GM23338 (cell line): Measurements from ENCODE around the gene ARHGAP32. TPM values are rescaled to one million over a fixed set of nuclear protein-coding genes. Genes with fewer than 3 reads are reported as not detected.
A peak's percentile ranks its signal among the peaks of the same experiment; 100 is the strongest.

ENCODE experiments used
- ATAC-seq: fragments of 200-7000 bp; cut with Tn5 transposase; 3 replicates; pipeline ENCODE4 v1.9.1; 2020
- DNase-seq: peaks from one replicate; pipeline ENCODE4 v3.0.0-alpha.2; 2015; ENCODE audit warnings: low spot score
- H2AFZ ChIP-seq: fragments of 200-600 bp; sonication (generic); 2 replicates; pipeline ENCODE4 v1.8.0; 2016; ENCODE audit warnings: antibody characterized with exemption, mild to moderate bottlenecking, moderate library complexity
- H3F3A ChIP-seq: fragments of 200-600 bp; sonication (generic); replicated peaks from 2 replicates; pipeline ENCODE4 v1.8.0; 2017; ENCODE audit warnings: antibody characterized with exemption, mixed run types, low read depth
- H3K27ac ChIP-seq: fragments of 200-600 bp; sonication (generic); 2 replicates; pipeline ENCODE4 v1.6.1; 2016; ENCODE audit warnings: low read depth
- H3K27me3 ChIP-seq: fragments of 200-600 bp; sonication (generic); 2 replicates; pipeline ENCODE4 v1.8.0; 2016; ENCODE audit warnings: mild to moderate bottlenecking, mixed run types, moderate library complexity; ENCODE audit not compliant: insufficient read depth
- H3K36me3 ChIP-seq: fragments of 200-600 bp; sonication (generic); 2 replicates; pipeline ENCODE4 v1.8.0; 2016; ENCODE audit warnings: mild to moderate bottlenecking; ENCODE audit not compliant: insufficient read depth
- H3K4me1 ChIP-seq: fragments of 200-600 bp; sonication (generic); 2 replicates; pipeline ENCODE4 v1.8.0; 2016; ENCODE audit warnings: mild to moderate bottlenecking, moderate library complexity; ENCODE audit not compliant: insufficient read depth
- H3K4me2 ChIP-seq: fragments of 200-600 bp; sonication (generic); 2 replicates; pipeline ENCODE4 v1.7.1; 2017; ENCODE audit warnings: mixed run types
- H3K4me3 ChIP-seq: fragments of 200-600 bp; sonication (generic); 2 replicates; pipeline ENCODE4 v1.6.1; 2016; ENCODE audit warnings: mixed run types
- H3K79me2 ChIP-seq: fragments of 200-600 bp; sonication (generic); replicated peaks from 2 replicates; pipeline ENCODE4 v1.8.0; 2017; ENCODE audit warnings: mild to moderate bottlenecking; ENCODE audit not compliant: insufficient read depth
- H3K9me2 ChIP-seq: fragments of 200-600 bp; sonication (generic); 2 replicates; pipeline ENCODE4 v1.8.0; 2017; ENCODE audit not compliant: insufficient read depth
- H4K20me1 ChIP-seq: fragments of 200-600 bp; sonication (generic); replicated peaks from 2 replicates; pipeline ENCODE4 v1.8.0; 2017; ENCODE audit warnings: mild to moderate bottlenecking; ENCODE audit not compliant: insufficient read depth
- H3K27ac Mint-ChIP-seq: 2 replicates; pipeline ENCODE4 v1.8.0; 2020; ENCODE audit warnings: inconsistent platforms, mild to moderate bottlenecking, moderate library complexity, mixed read lengths
- H3K27me3 Mint-ChIP-seq: 3 replicates; pipeline ENCODE4 v1.8.0; 2022; ENCODE audit warnings: low read depth, mild to moderate bottlenecking, moderate library complexity, mixed read lengths, inconsistent platforms; ENCODE audit not compliant: insufficient read depth, poor library complexity
- H3K36me3 Mint-ChIP-seq: 3 replicates; pipeline ENCODE4 v1.8.0; 2021; ENCODE audit warnings: low read depth, mild to moderate bottlenecking, inconsistent platforms, moderate library complexity, mixed read lengths
- H3K4me1 Mint-ChIP-seq: 3 replicates; pipeline ENCODE4 v1.8.0; 2020; ENCODE audit warnings: mild to moderate bottlenecking, inconsistent platforms, mixed read lengths
- H3K4me3 Mint-ChIP-seq: 3 replicates; pipeline ENCODE4 v1.8.0; 2021; ENCODE audit warnings: moderate library complexity, mild to moderate bottlenecking, inconsistent platforms, mixed read lengths
- H3K9me3 Mint-ChIP-seq: 3 replicates; pipeline ENCODE4 v1.8.0; 2020; ENCODE audit warnings: moderate library complexity, mild to moderate bottlenecking, inconsistent platforms, mixed read lengths
- EZH2phosphoT487 ChIP-seq: fragments of 200-600 bp; sonication (generic); IDR thresholded peaks from one replicate; pipeline ENCODE4 v1.8.1; 2018; ENCODE audit warnings: antibody characterized with exemption; ENCODE audit not compliant: unreplicated experiment
- JUNB ChIP-seq: IDR thresholded peaks from one replicate; pipeline ENCODE4 v1.6.1; 2016; ENCODE audit warnings: antibody characterized with exemption; ENCODE audit not compliant: unreplicated experiment
- POLR2AphosphoS5 ChIP-seq: IDR thresholded peaks from 2 replicates; pipeline ENCODE4 v1.6.1; 2016; ENCODE audit warnings: antibody characterized with exemption, low read depth
- REST ChIP-seq: IDR thresholded peaks from one replicate; pipeline ENCODE4 v1.6.1; 2018; ENCODE audit warnings: antibody characterized with exemption; ENCODE audit not compliant: unreplicated experiment
- STAT1 ChIP-seq: IDR thresholded peaks from one replicate; pipeline ENCODE4 v1.6.1; 2016; ENCODE audit warnings: antibody characterized with exemption; ENCODE audit not compliant: unreplicated experiment
- polyA plus RNA-seq: library from polyadenylated mRNA; unstranded; fragments of >200 nt; fragmentation: Nextera tagmentation; extraction: Ambion mirVana; gene quantifications from 2 replicates; pipeline ENCODE4 v1.2.1, GENCODE V29; 2016
- total RNA-seq: library from RNA; depleted of rRNA; stranded (reverse); fragments of >200 nt; shearing (Covaris generic); gene quantifications from 2 replicates; pipeline ENCODE4 v1.2.3, GENCODE V29; 2014

The ARHGAP32 gene
- total and polyA plus RNA-seq, 2 experiments from 2014 or later, result 3.9 to 17.2 TPM

GRCh38 chr11:129184581-129184980 is 7.5 kb downstream of the ARHGAP32 start:
- Histone ChIP-seq H3K36me3 (peaks cover 3% of the 10 kb centered on the region; the same call in 1 of the 2 replicates), H3F3A (no peaks in the 10 kb centered on the region), H2AFZ (no peak overlapping the region), H3K4me1 (peaks cover 25% of the 10 kb centered on the region), H3K79me2 (peaks cover 70% of the 10 kb centered on the region), H3K4me3 (no peak overlapping the region), H3K27me3 (no peaks in the 10 kb centered on the region), H3K27ac (no peak overlapping the region), H4K20me1 (no peaks in the 10 kb centered on the region), H3K4me2 (peak overlapping the region; percentile 53; the same call in 1 of the 2 replicates), H3K9me2 (no peaks in the 10 kb centered on the region)
- DNase-seq, result no peak
- no peak for TF ChIP-seq EZH2phosphoT487
- no peak for TF ChIP-seq POLR2AphosphoS5
- TF ChIP-seq REST, result no peak
- no peak for TF ChIP-seq JUNB
- Mint-ChIP-seq H3K4me3 (no peak overlapping the region), H3K27ac (no peak overlapping the region; the same call in 1 of the 2 replicates), H3K9me3 (peaks cover 20% of the 10 kb centered on the region), H3K27me3 (no peaks in the 10 kb centered on the region), H3K36me3 (peaks cover 22% of the 10 kb centered on the region; the same call in 2 of the 3 replicates), H3K4me1 (peaks cover 16% of the 10 kb centered on the region)
- no peak for ATAC-seq

DNA sequence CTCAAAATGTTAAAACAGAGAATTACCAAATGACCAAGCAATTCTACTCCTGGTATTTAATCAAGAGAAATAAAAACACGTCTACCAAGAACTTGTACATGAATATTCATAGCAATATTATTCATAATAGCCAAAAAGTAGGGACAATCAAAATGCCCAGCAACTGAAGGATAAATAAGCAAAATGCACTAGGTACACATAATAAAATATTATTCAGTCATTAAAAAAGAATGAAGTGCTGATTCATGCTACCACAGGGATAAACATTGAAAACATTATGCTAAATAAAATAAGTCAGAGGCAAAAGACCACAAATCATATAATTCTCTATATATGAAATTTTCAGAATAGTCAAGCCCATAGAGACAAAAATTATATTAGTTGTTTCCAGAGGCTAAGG is 24.8 kb downstream of the ARHGAP32 start:
- peaks cover 38% of the 10 kb centered on the region for H3K36me3 Mint-ChIP-seq
- no peak for ATAC-seq

DNA sequence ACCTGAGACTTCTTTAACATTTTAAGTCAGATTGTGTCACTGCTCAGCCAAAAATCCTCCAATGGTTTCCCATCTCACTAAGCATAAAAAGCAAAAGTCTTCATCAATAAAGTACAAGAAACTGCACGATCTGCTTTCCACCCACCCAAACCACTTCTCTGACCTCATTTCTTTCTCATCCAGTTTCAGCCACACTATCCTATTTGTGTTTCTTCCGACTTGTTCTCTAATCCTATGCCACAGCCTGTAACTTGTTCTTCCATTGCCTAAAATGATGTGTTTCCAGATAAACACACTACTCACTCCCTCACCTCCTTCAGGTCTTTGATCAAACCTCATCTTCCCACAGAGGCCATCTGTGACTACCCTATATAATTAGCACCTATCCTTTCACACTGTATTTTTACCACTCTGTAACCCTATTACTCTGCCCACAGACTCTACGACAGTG is 28.4 kb downstream of the ARHGAP32 start:
- Mint-ChIP-seq H3K36me3 (peaks cover 42% of the 10 kb centered on the region), H3K27ac (no peak overlapping the region), H3K4me3 (no peak overlapping the region), H3K9me3 (peaks cover 28% of the 10 kb centered on the region), H3K27me3 (no peaks in the 10 kb centered on the region), H3K4me1 (peaks cover 7% of the 10 kb centered on the region)
- DNase-seq (no peak), ATAC-seq (no peak)
- H3K9me2 ChIP-seq, result no peaks in the 10 kb centered on the region; the same call in 1 of the 2 replicates
- H3K36me3 ChIP-seq, result no peaks in the 10 kb centered on the region; the same call in 1 of the 2 replicates
- H3K27me3 ChIP-seq, result no peaks in the 10 kb centered on the region
- no peaks in the 10 kb centered on the region; the same call in 1 of the 2 replicates for H4K20me1 ChIP-seq
- H3K4me2 ChIP-seq, result no peak overlapping the region
- no peak overlapping the region for H3K27ac ChIP-seq
- no peak overlapping the region for H2AFZ ChIP-seq
- no peak overlapping the region for H3K4me3 ChIP-seq
- peaks cover 8% of the 10 kb centered on the region; the same call in 1 of the 2 replicates for H3K4me1 ChIP-seq
- H3F3A ChIP-seq, result no peaks in the 10 kb centered on the region
- H3K79me2 ChIP-seq, result peaks cover 56% of the 10 kb centered on the region
- TF ChIP-seq REST, result no peak

More for the DNA sequence above, 24.8 kb downstream of the ARHGAP32 start:
- H3K27ac Mint-ChIP-seq, result no peak overlapping the region
- peaks cover 29% of the 10 kb centered on the region for H3K9me3 Mint-ChIP-seq
- Histone ChIP-seq H2AFZ (no peak overlapping the region), H3K79me2 (peaks cover 54% of the 10 kb centered on the region), H3K4me2 (no peak overlapping the region), H3F3A (no peaks in the 10 kb centered on the region), H3K4me1 (no peaks in the 10 kb centered on the region), H3K36me3 (no peaks in the 10 kb centered on the region; the same call in 1 of the 2 replicates), H3K27me3 (no peaks in the 10 kb centered on the region), H3K4me3 (no peak overlapping the region), H3K9me2 (no peaks in the 10 kb centered on the region), H3K27ac (no peak overlapping the region), H4K20me1 (no peaks in the 10 kb centered on the region)
- peaks cover 4% of the 10 kb centered on the region; the same call in 2 of the 3 replicates for H3K4me1 Mint-ChIP-seq
- no peaks in the 10 kb centered on the region for H3K27me3 Mint-ChIP-seq
- no peak overlapping the region for H3K4me3 Mint-ChIP-seq
- TF ChIP-seq STAT1, result no peak
- DNase-seq, result no peak
